ENCODE data around the gene TP53BP1.

GRCh38 chr15:43493703-43494472 lies 932 bp upstream of the TP53BP1 start:
- no peak for TF ChIP-seq EZH2 (IDR thresholded peaks at IDR 0.05; ENCODE audit: borderline replicate concordance, low read length)
- TF ChIP-seq CTCF (IDR thresholded peaks at IDR 0.05; ENCODE audit: low read length), result no peak

Data from OCI-LY1 (cell line).